PC-9 (cell line): ENCODE results near the gene SRSF7.

ENCODE experiments used
- CTCF ChIP-seq: fragments of 200-600 bp; sonication (generic); conservative IDR thresholded peaks from 2 replicates; pipeline ENCODE4 v1.6.1; 2017; ENCODE audit warnings: mixed run types, antibody characterized with exemption, mild to moderate bottlenecking, moderate library complexity
- EZH2 ChIP-seq: fragments of 200-600 bp; sonication (generic); IDR thresholded peaks from 2 replicates; pipeline ENCODE4 v1.8.0; 2017; ENCODE audit warnings: antibody characterized with exemption, low read depth

GRCh38 chr2:38789691-38790090 is 38.5 kb upstream of the SRSF7 start:
- no peak for TF ChIP-seq CTCF
- TF ChIP-seq EZH2: no peak
